GM20431 (cell line): ENCODE results near the gene GPR132.
"Not testable (repeated sequence)": the region's sequence is repeated elsewhere in the genome, so short reads cannot be mapped to it uniquely, and the experiment has no call there.

Source experiments
- in situ Hi-C: fragments of 300-500 bp; cut with MseI, MboI; formaldehyde crosslinking; loops from one replicate; pipeline ENCODE4 v1.15.0; 2020; ENCODE audit warnings: low sequenced_read_pairs; ENCODE audit not compliant: unreplicated experiment

The GPR132 gene

GRCh38 chr14:105047283-105048016, 17.8 kb downstream of the GPR132 start:
- in situ Hi-C loops: loop anchor here (10.0 kb wide), 1 partner anchor 73 kb away; the partner anchor contains the start of gene AHNAK2

- in situ Hi-C loops: loop anchor here (10.0 kb wide), 1 partner anchor 72 kb away; the partner anchor contains the start of gene AHNAK2
Measured at GRCh38 chr14:105046891-105047282, 18.3 kb downstream of the GPR132 start.

- in situ Hi-C loops: loop anchor here (10.0 kb wide), 1 partner anchor 71 kb away; the partner anchor contains the start of gene AHNAK2
Measured at GRCh38 chr14:105045710-105046326, 19.4 kb downstream of the GPR132 start.

- in situ Hi-C loops: loop anchor here (10.0 kb wide), 1 partner anchor 69 kb away; the partner anchor contains the start of gene AHNAK2
Measured at GRCh38 chr14:105043641-105044040, 21.6 kb downstream of the GPR132 start.

- in situ Hi-C loops: loop anchor here (10.0 kb wide), 1 partner anchor 68 kb away; the partner anchor contains the start of gene AHNAK2
Measured at GRCh38 chr14:105042813-105043212, 22.4 kb downstream of the GPR132 start.

- in situ Hi-C loops: loop anchor here (10.0 kb wide), 1 partner anchor 67 kb away; the partner anchor contains the start of gene AHNAK2
Measured at GRCh38 chr14:105041841-105042765, 23.1 kb downstream of the GPR132 start.

- in situ Hi-C loops: loop anchor here (10.0 kb wide), 1 partner anchor 65 kb away; the partner anchor contains the start of gene AHNAK2
Measured at GRCh38 chr14:105039458-105040205, 25.6 kb downstream of the GPR132 start.

GRCh38 chr14:105035616-105036015, 29.6 kb downstream of the GPR132 start:
- in situ Hi-C loops: not testable (repeated sequence)

- in situ Hi-C loops: no loop called here
Measured at GRCh38 chr14:105034315-105035039, 30.8 kb downstream of the GPR132 start.

- in situ Hi-C loops: not testable (repeated sequence)
Measured at GRCh38 chr14:105033412-105033900, 31.8 kb downstream of the GPR132 start.

- in situ Hi-C loops: not testable (repeated sequence)
Measured at GRCh38 chr14:105032451-105032901, 32.8 kb downstream of the GPR132 start.

GRCh38 chr14:105030836-105031396, 34.3 kb downstream of the GPR132 start:
- in situ Hi-C loops: no loop called here

- in situ Hi-C loops: no loop called here
Measured at GRCh38 chr14:105030194-105030593, 35.0 kb downstream of the GPR132 start.

- in situ Hi-C loops: no loop called here
Measured at GRCh38 chr14:105029402-105029801, 35.8 kb downstream of the GPR132 start.

GRCh38 chr14:105028251-105028927, 36.8 kb downstream of the GPR132 start:
- in situ Hi-C loops: no loop called here

GRCh38 chr14:105027718-105028117, 37.5 kb downstream of the GPR132 start:
- in situ Hi-C loops: not testable (repeated sequence)

- in situ Hi-C loops: no loop called here
Measured at GRCh38 chr14:105026802-105027563, 38.2 kb downstream of the GPR132 start.
